Right hindlimb (tissue), 1 donor: ENCODE results near the gene FAM168B.

Experiments
- DNase-seq: peaks from one replicate; pipeline ENCODE4 v3.0.0-alpha.2; 2018

The FAM168B gene

DNA sequence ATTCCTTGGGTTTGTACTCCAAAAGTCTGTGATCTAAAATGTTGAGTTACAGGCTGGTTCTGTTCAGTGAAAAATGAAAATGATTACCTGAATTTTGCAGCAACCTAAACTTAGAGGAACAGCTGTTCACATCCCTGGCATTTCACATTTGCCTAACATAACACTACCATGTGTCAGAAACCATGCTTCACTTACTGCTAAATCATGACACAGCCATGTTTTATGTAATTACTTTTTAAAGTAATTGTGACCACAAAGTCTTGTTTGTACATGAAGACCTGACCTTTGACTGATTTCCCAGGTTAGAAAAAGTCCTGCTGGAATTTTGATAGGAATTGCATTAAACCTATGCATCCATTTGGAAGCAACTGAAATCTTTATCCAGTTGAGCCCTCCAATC is 79.1 kb downstream of the FAM168B start:
- DNase-seq, result no peak

DNA sequence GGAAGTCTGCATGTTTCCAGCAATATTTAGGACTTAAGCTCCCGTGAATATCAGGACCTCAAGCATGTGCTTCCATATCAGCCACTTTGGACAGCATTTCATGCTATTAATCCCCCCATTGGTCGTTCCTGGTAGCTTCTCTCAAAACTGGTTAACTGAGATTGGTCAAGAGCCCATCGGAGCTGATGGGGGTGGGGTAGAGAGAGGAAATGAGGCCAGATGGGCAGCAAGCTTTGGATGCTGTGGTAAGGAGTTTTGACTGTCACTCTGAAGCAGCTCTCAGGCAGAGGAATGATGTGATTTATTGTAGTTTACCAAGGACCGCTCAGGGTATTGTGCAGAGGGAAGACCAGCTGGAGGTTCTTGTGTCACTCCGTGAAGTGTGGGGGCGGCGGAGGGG is 81.8 kb downstream of the FAM168B start:
- no peak for DNase-seq

DNA sequence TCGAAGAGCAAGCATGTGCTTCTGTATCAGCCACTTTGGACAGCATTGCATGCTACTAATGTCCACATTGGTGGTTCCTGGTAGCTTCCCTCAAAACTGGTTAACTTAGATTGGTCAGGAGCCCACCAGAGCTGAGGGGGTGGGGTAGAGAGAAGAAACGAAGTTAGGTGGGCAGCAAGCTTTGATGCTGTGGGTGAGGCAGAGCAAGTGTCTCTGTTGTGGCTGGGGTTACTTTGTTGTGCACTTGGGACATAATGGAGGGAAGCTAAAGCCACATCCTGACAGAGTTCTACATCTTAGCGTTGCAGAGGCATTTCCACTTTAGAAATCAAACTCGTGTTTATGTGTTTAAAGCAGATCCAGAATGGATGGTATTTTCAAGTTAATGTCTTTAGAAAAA is 82.7 kb downstream of the FAM168B start:
- no peak for DNase-seq

DNA sequence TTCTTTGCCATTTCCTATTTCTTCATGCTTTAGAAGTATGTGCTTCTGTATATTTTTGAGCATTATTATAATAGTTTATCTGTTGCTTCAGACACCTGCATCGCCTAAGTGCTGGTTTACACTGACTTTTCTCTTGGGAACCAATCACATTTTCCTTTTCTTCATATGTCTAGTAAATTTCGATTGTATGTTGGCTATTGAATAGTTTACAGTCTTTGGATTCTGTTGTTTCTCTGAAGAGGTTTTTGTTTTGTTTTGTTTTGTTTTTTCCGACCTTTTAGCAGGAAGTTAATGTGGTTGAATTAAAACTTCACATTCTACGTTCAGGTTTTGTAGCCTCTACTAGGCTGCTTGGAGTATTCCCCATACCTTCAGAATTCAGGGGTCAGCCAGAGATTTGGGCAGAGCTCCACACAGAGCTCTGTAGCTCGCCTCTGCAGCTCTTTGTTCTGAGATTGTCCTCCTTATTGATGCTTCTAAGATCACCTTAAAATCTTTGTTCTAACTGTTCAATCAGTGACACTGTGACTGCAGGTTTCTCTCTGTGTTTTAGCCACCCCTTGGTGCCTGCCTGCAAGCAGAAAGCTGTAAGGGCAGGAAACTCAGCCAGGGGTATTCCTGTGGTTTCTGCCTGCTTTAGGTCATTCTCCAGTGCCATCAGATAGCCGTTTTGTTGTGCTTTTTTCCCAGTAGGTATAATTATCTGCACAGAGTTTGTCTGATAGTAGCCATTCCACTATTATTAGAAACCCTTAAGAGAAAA is 83.4 kb downstream of the FAM168B start:
- no peak for DNase-seq

DNA sequence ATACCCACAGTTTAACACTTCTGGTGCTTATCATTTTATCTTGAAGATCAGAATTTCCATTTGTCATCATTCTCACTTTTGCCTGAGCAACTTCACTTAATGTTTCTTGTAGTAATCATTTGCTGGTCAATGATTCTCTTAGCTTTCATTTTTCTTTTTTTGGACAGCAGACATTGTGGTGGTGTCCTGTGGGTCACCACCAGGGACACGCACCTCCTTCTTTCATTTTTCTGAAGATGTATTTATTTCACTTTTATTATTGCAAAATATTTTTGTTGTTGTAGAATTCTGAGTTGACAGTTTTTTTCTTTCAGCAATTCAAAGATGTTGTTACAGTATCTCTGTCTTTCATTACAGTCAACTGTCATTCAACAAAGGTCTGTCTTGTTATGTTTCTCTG is 84.3 kb downstream of the FAM168B start:
- DNase-seq, result no peak

DNA sequence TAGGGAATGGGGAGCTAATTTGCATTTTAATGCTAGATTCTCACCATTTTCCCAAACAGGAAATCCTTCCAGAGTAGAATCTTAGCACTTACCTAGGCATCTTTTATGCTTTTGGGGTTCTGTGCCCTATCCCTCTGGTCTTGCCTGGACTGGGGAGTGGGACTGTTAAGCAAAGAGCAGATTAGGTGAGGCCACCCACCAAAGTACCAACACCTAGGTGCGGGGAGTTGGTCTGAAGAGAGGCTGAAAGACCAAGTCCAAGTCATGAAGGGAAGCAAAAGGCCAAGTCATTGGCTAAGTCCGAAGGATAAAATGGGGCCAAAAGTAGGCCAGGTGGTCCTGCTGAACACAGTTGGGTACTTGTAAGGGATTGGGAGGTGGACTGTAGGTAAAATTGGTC is 86.7 kb downstream of the FAM168B start:
- DNase-seq, result no peak

DNA sequence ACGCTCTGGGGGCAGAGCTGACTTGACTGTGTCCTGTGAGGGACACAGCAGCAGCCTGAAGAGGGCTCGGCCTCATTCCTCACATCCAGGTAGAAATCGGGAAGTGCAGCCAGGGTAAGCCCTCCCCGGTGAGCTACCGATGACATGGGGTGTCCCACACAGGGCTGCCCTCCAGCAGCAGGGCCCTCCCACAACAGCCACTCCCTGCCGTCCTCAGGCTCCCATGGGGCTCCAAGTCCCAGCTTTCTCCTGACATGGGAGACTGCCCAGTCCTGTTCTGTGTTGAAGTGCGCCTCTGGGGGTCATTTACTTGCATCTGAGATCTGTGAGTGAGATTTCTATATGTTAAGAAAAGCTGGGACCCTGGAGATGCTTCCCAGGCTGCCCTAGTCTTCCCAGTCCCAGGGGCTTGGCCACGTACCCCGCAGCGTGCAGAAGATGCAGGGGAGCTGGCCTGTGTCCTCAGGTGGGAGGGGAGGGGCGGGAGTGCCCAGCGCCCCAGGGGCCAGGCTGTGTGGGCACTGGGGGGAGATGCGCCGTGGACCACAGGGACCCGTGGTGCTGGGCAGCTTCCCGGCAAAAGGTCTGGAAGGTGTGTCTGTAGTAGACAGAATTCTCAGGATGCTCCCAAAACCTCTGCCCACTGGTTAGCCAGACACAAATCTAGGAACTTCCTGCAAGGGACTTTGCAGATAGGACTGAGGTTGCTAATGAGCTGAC is 87.9 kb downstream of the FAM168B start:
- no peak for DNase-seq

DNA sequence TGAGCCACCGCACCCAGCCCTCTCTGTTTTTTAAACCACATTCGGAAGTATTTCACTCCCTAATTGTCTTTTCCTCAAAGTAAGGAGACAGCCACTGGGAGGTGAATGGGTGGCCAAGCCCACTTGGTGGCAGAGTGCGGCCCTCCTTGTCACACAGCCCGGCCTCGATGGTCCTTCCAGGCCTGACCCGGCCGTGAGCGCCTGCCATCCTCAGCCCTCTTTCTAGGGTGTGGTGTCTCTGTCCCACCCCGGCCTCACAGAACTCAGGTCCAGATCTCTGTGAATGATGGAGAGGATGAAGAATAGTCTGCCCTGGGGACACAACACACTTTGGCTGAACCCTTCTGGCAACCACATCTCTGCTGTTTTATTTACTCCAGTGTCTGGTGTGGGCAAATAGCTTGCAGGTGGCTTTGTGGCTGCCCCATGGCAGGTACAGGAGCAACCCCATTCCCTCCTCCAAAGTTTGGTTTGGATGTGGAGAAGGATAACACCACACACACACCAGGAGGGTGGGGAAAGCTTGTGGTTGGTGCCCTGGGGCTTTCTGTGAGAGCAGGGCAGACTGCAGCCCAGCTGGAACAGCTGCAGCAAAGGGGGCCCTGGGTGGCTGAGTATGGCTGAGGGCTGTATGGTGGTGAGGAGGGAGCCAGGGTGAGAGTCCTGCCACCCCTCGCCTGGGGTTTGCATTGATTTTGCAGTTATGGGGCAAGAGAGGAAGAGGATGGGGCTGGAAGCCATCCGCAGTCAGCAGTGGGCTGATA is 88.6 kb downstream of the FAM168B start:
- DNase-seq, result no peak

DNA sequence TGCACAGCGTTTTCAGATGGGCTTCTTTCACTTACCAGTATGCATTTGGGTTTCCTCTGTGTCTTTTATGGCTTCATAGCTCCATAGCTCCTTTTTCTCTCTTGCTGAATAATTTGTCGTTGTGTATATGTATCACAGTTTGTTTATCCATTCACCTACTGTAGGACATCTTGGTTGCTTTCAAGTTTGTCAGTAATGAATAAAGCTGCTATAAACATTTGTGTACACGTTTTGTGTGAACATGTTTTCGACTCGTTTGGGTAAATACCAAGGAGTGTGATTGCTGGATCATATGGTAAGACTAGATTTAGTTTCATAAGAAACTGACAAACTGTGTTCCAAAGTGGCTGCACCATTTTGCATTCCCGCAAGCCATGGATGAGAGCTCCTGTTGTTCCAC is 94.7 kb downstream of the FAM168B start:
- DNase-seq, result no peak
